SU-DHL-6 (cell line): ENCODE data around the gene SPHKAP.

ENCODE experiments used
- H2AFZ ChIP-seq: fragments of 200-600 bp; sonication (generic); 2 replicates; pipeline ENCODE4 v1.6.1; 2014; ENCODE audit warnings: low read depth, mild to moderate bottlenecking, moderate library complexity, mixed read lengths, antibody characterized with exemption, low read length; ENCODE audit not compliant: severe bottlenecking
- H3F3A ChIP-seq: fragments of 200-600 bp; shearing (Covaris generic); 2 replicates; pipeline ENCODE4 v1.6.0; 2016; ENCODE audit warnings: antibody characterized with exemption, mild to moderate bottlenecking; ENCODE audit not compliant: insufficient read depth
- H3K27ac ChIP-seq: fragments of 200-600 bp; sonication (generic); 2 replicates; pipeline ENCODE4 v1.5.1; 2016; ENCODE audit warnings: low read depth, mild to moderate bottlenecking, low read length, moderate library complexity, mixed read lengths
- H3K27me3 ChIP-seq: fragments of 200-600 bp; sonication (generic), shearing (Covaris generic); 2 replicates; pipeline ENCODE4 v1.6.0; 2014; ENCODE audit warnings: mild to moderate bottlenecking, low read length
- H3K36me3 ChIP-seq: fragments of 200-600 bp; sonication (generic); 2 replicates; pipeline ENCODE4 v1.6.1; 2014; ENCODE audit warnings: mild to moderate bottlenecking, low read length, mixed read lengths
- H3K4me2 ChIP-seq: fragments of 300-600, 200-600 bp; shearing (Covaris generic), sonication (generic); 2 replicates; pipeline ENCODE4 v1.6.0; 2014; ENCODE audit warnings: low read length, low read depth, mild to moderate bottlenecking; ENCODE audit not compliant: poor library complexity, severe bottlenecking
- H3K4me3 ChIP-seq: fragments of 200-600 bp; sonication (generic); 2 replicates; pipeline ENCODE4 v1.5.1; 2014; ENCODE audit warnings: antibody characterized with exemption, low read length, mild to moderate bottlenecking, mixed read lengths; ENCODE audit not compliant: insufficient read depth, poor library complexity, severe bottlenecking
- H3K79me2 ChIP-seq: fragments of 200-600 bp; sonication (generic); 2 replicates; pipeline ENCODE4 v1.6.1; 2014; ENCODE audit warnings: mild to moderate bottlenecking, low read length, moderate library complexity; ENCODE audit not compliant: insufficient read depth
- H3K9ac ChIP-seq: fragments of 200-600 bp; sonication (generic); 2 replicates; pipeline ENCODE4 v1.7.0; 2014; ENCODE audit warnings: mild to moderate bottlenecking, low read length
- H3K9me2 ChIP-seq: fragments of 200-600 bp; sonication (generic); replicated peaks from 2 replicates; pipeline ENCODE4 v1.6.1; 2014; ENCODE audit warnings: low read length; ENCODE audit not compliant: insufficient read depth
- H3K9me3 ChIP-seq: fragments of 200-600 bp; sonication (generic); 2 replicates; pipeline ENCODE4 v1.6.1; 2014; ENCODE audit warnings: low read length, mixed read lengths; ENCODE audit not compliant: insufficient read depth
- H4K20me1 ChIP-seq: fragments of 200-600 bp; sonication (generic); 2 replicates; pipeline ENCODE4 v1.6.1; 2014; ENCODE audit warnings: low read depth, mild to moderate bottlenecking, antibody characterized with exemption, low read length, moderate library complexity, mixed read lengths
- EZH2phosphoT487 ChIP-seq: fragments of 200-600 bp; sonication (generic), shearing (Covaris generic); conservative IDR thresholded peaks from 2 replicates; pipeline ENCODE4 v1.6.1; 2018; ENCODE audit warnings: mild to moderate bottlenecking, antibody characterized with exemption, low read length, moderate library complexity, mixed read lengths
- TF ChIP-seq, protein P1 (sequence below): fragments of 200-600 bp; sonication (generic); IDR thresholded peaks from one replicate; pipeline ENCODE4 v1.5.1; 2017; ENCODE audit warnings: antibody characterized with exemption, mild to moderate bottlenecking, low read length, moderate library complexity; ENCODE audit not compliant: insufficient read depth, poor library complexity, severe bottlenecking

The SPHKAP gene

DNA sequence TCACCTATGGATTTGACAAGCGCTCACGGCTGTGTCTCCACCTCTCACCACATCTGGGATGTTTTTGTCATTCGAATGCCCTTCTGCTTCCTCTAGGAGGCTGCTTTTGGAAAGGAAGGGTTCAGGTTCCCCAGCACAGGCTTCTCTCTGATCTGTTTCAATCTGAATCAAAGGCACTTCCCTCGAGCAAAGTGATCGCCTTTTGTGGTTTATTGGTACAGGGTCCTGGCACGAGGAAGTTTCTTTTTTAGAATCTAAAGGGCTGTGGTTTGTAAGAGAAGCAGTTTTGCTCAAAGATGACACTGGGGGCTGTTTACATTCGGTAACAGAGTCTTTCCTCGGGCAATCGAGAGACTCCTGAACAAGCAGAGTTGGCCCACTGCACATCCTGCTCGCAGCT lies 165.1 kb downstream of the SPHKAP start:
- H3K9me2 ChIP-seq: no peaks in the 10 kb centered on the region
- H2AFZ ChIP-seq: no peak overlapping the region
- no peak overlapping the region for H3K9ac ChIP-seq
- no peaks in the 10 kb centered on the region for H3K9me3 ChIP-seq
- H4K20me1 ChIP-seq: no peaks in the 10 kb centered on the region
- no peaks in the 10 kb centered on the region for H3K79me2 ChIP-seq
- H3K27me3 ChIP-seq: no peaks in the 10 kb centered on the region
- H3K27ac ChIP-seq: no peak overlapping the region
- no peaks in the 10 kb centered on the region for H3K36me3 ChIP-seq
- no peak overlapping the region for H3K4me2 ChIP-seq
- no peaks in the 10 kb centered on the region for H3F3A ChIP-seq
- no peak overlapping the region for H3K4me3 ChIP-seq
- TF ChIP-seq, protein P1, sequence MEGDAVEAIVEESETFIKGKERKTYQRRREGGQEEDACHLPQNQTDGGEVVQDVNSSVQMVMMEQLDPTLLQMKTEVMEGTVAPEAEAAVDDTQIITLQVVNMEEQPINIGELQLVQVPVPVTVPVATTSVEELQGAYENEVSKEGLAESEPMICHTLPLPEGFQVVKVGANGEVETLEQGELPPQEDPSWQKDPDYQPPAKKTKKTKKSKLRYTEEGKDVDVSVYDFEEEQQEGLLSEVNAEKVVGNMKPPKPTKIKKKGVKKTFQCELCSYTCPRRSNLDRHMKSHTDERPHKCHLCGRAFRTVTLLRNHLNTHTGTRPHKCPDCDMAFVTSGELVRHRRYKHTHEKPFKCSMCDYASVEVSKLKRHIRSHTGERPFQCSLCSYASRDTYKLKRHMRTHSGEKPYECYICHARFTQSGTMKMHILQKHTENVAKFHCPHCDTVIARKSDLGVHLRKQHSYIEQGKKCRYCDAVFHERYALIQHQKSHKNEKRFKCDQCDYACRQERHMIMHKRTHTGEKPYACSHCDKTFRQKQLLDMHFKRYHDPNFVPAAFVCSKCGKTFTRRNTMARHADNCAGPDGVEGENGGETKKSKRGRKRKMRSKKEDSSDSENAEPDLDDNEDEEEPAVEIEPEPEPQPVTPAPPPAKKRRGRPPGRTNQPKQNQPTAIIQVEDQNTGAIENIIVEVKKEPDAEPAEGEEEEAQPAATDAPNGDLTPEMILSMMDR: no peak
- no peak for TF ChIP-seq EZH2phosphoT487

DNA sequence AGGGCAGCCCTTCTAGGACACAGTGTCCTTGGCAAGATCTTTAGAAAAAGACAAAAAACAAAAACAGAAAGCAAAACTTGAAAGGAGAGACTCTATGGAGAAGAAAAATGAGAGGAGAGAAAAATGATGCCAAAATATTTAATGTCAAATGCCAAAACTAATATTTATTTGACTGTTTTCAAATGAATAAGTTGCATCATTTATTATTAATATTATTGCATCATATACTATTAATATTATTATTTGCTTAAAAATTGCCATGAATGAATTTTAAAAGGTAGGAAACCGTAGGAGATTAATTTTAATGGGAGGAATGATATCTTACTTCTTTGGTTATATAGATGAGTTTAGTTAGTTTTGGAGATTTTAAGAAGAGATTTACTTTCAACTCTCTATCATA lies 165.7 kb downstream of the SPHKAP start:
- Histone ChIP-seq H2AFZ (no peak overlapping the region), H4K20me1 (no peaks in the 10 kb centered on the region), H3F3A (no peaks in the 10 kb centered on the region), H3K4me2 (no peak overlapping the region), H3K79me2 (no peaks in the 10 kb centered on the region), H3K9me2 (no peaks in the 10 kb centered on the region), H3K9ac (no peak overlapping the region), H3K27me3 (no peaks in the 10 kb centered on the region), H3K36me3 (no peaks in the 10 kb centered on the region), H3K4me3 (no peak overlapping the region), H3K27ac (no peak overlapping the region), H3K9me3 (no peaks in the 10 kb centered on the region)
- TF ChIP-seq, protein P1: no peak
- no peak for TF ChIP-seq EZH2phosphoT487

DNA sequence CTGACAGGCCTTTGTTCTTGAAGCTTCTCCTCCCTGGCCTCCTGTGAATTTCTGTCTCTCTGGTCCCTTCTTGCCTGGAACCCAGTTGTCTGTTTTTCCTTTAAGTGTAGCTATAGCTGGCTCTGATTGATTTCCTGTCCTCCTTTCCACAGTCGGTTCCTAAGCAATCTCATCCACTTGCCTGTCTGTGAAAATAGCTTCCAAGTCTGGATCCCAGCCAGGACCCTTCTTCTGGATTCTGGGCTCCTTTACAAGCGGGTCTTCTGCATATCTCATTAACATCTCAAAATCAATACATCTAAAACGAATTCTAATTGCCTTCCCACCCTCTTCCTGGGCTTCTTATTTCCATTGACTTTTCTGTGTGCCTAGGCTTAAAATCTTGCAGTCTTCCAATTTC lies 185.1 kb downstream of the SPHKAP start:
- Histone ChIP-seq H3K9ac (no peak overlapping the region), H3K27me3 (no peaks in the 10 kb centered on the region), H3K4me2 (no peak overlapping the region), H2AFZ (no peak overlapping the region), H3K9me3 (no peaks in the 10 kb centered on the region), H3F3A (no peaks in the 10 kb centered on the region), H3K36me3 (no peaks in the 10 kb centered on the region), H3K4me3 (no peak overlapping the region), H4K20me1 (no peaks in the 10 kb centered on the region), H3K27ac (no peak overlapping the region), H3K79me2 (no peaks in the 10 kb centered on the region), H3K9me2 (no peaks in the 10 kb centered on the region)
- TF ChIP-seq, protein P1: no peak
- TF ChIP-seq EZH2phosphoT487: no peak

DNA sequence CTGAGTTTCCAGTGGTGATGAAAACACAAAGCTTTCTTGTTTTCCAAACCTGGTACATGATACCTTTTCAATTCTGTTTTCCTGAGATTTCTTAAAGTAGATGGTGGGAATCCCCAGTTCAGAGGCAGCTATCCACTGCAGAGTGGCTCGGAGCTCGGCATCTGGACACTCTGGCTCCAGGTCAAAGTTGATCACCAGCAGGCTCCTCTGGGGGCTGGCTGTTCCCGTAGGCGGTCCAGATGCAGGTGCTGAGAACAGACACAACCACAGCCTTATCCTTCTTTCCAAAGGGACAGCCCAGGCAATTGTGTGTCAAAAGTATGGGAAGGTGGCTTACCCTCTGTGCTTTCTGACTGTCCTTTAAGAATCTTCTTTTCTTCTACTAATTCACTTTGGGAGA lies 190.6 kb downstream of the SPHKAP start:
- Histone ChIP-seq H2AFZ (no peak overlapping the region), H3K9me3 (no peaks in the 10 kb centered on the region), H4K20me1 (no peaks in the 10 kb centered on the region), H3K9ac (no peak overlapping the region), H3K27me3 (no peaks in the 10 kb centered on the region), H3K27ac (no peak overlapping the region), H3K4me2 (no peak overlapping the region), H3K9me2 (no peaks in the 10 kb centered on the region), H3K4me3 (no peak overlapping the region), H3K79me2 (no peaks in the 10 kb centered on the region), H3F3A (no peaks in the 10 kb centered on the region), H3K36me3 (no peaks in the 10 kb centered on the region)
- no peak for TF ChIP-seq EZH2phosphoT487
- TF ChIP-seq, protein P1: no peak
